Natural killer cell (primary cell): ENCODE data around the gene ZBTB7A. TPM values are rescaled to one million over a fixed set of nuclear protein-coding genes. Genes with fewer than 3 reads are reported as not detected.
"Not testable (repeated sequence)": the region's sequence is repeated elsewhere in the genome, so short reads cannot be mapped to it uniquely, and the experiment has no call there.

Source experiments
- ATAC-seq, 3 donors: fragments of 150-1000 bp in 2 of 3; fragments of 200-7000 bp in 1 of 3; cut with Tn5 transposase; 1 replicate in 1 of 3; 2 replicates in 2 of 3; pipeline ENCODE4 v1.10.0; 2021; ENCODE audit warnings: mild to moderate bottlenecking in 2 of 3, moderate library complexity in 2 of 3
- DNase-seq, 2 donors: peaks; one replicate each; pipeline versions ENCODE4 v3.0.0 to v3.0.0-alpha.2; 2013 to 2021; ENCODE audit warnings: mixed read lengths in 1 of 2
- H3K27ac ChIP-seq: one replicate; pipeline ENCODE4 v1.5.1; 2013; ENCODE audit warnings: mild to moderate bottlenecking, low read length
- H3K27me3 ChIP-seq: one replicate; pipeline ENCODE4 v1.6.1; 2013; ENCODE audit warnings: low read length; ENCODE audit not compliant: control insufficient read depth, insufficient read depth
- H3K36me3 ChIP-seq: one replicate; pipeline ENCODE4 v1.6.1; 2013; ENCODE audit warnings: low read length; ENCODE audit not compliant: control insufficient read depth, insufficient read depth
- H3K4me1 ChIP-seq: one replicate; pipeline ENCODE4 v1.6.1; 2013; ENCODE audit warnings: low read length; ENCODE audit not compliant: control insufficient read depth, insufficient read depth
- H3K4me3 ChIP-seq: one replicate; pipeline ENCODE4 v1.5.1; 2013; ENCODE audit warnings: low read length
- H3K9me3 ChIP-seq: one replicate; pipeline ENCODE4 v1.6.1; 2013; ENCODE audit warnings: low read length; ENCODE audit not compliant: control insufficient read depth, insufficient read depth
- H3K27ac Mint-ChIP-seq, 2 donors: one replicate each; pipeline ENCODE4 v1.8.0; 2022; ENCODE audit warnings: mild to moderate bottlenecking in 2 of 2, mixed read lengths in 2 of 2, moderate library complexity in 1 of 2
- H3K27me3 Mint-ChIP-seq, 2 donors: one replicate each; pipeline ENCODE4 v1.8.0; 2022; ENCODE audit warnings: low read depth in 2 of 2, mixed read lengths in 2 of 2
- H3K36me3 Mint-ChIP-seq: one replicate; pipeline ENCODE4 v1.8.0; 2022; ENCODE audit warnings: mixed read lengths
- H3K4me1 Mint-ChIP-seq, 2 donors: one replicate each; pipeline ENCODE4 v1.8.0; 2022; ENCODE audit warnings: mixed read lengths in 2 of 2
- H3K4me3 Mint-ChIP-seq: one replicate; pipeline ENCODE4 v1.8.0; 2022; ENCODE audit warnings: mild to moderate bottlenecking, moderate library complexity, mixed read lengths
- H3K9me3 Mint-ChIP-seq, 2 donors: one replicate each; pipeline ENCODE4 v1.8.0; 2022; ENCODE audit warnings: mixed read lengths in 2 of 2
- WGBS: methylation state at CpG from one replicate; pipeline ENCODE4 v1.1.7; 2013; ENCODE audit warnings: missing lambda C conversion rate; ENCODE audit not compliant: insufficient coverage; 5-methylcytosine and 5-hydroxymethylcytosine counted together
- intact Hi-C: fragments of 100-400 bp; cut with micrococcal nuclease; formaldehyde crosslinking; loops from one replicate; pipeline ENCODE4 v1.14.2; 2022
- total RNA-seq, 4 donors: library from RNA; stranded (reverse); fragments of 120-200 nt in 1 of 4; gene quantifications; one replicate each; pipeline versions ENCODE4 v1.2.3 to v1.2.4, GENCODE V29; 2013 to 2022
- TF ChIP-seq, protein P1 (sequence below): fragments of 200-600 bp; IDR thresholded peaks from one replicate; pipeline ENCODE4 v1.8.0; 2022; ENCODE audit warnings: antibody characterized with exemption

Gene ZBTB7A
- total RNA-seq, 3 donors from 2014 or later (not counting 1 experiment from before 2014, with no cell fraction given), result 81.6 to 97.7 (median 82.9) TPM

DNA sequence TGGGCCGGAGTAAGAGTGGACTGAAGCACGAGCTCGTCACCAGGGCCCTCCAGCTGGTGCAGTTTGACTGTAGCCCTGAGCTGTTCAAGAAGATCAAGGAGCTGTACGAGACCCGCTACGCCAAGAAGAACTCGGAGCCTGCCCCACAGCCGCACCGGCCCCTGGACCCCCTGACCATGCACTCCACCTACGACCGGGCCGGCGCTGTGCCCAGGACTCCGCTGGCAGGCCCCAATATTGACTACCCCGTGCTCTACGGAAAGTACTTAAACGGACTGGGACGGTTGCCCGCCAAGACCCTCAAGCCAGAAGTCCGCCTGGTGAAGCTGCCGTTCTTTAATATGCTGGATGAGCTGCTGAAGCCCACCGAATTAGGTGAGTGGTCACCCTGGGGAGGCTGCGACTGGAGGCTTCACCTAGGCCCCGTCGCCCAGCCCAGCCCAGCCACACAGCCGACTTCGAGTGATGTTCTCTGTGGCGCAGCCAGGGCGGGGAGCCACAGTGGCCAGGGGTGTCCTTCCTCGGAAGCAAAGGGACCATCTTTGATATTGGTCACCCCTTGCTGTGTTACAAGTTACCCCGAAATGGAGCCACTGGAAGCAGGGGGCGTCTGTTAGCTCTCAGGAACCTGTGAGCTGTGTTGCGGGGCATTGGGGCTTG, 53.6 kb downstream of the ZBTB7A start:
- Mint-ChIP-seq H3K27ac (no peak overlapping the region), H3K4me3 (no peak overlapping the region), H3K4me1 (peaks cover 20 to 62% of the 10 kb centered on the region in 2 donors), H3K36me3 (no peaks in the 10 kb centered on the region), H3K9me3 (no peaks in the 10 kb centered on the region), H3K27me3 (no peaks in the 10 kb centered on the region)
- 98% methylated on average over 33 of the region's 33 CpGs for WGBS
- intact Hi-C loops, result no loop called here
- Histone ChIP-seq H3K4me1 (peaks cover 52% of the 10 kb centered on the region), H3K27ac (no peak overlapping the region), H3K9me3 (no peaks in the 10 kb centered on the region), H3K36me3 (peaks cover 29% of the 10 kb centered on the region), H3K27me3 (no peaks in the 10 kb centered on the region), H3K4me3 (no peak overlapping the region)
- ATAC-seq, result no peak
- DNase-seq, result no peak
- TF ChIP-seq, protein P1, sequence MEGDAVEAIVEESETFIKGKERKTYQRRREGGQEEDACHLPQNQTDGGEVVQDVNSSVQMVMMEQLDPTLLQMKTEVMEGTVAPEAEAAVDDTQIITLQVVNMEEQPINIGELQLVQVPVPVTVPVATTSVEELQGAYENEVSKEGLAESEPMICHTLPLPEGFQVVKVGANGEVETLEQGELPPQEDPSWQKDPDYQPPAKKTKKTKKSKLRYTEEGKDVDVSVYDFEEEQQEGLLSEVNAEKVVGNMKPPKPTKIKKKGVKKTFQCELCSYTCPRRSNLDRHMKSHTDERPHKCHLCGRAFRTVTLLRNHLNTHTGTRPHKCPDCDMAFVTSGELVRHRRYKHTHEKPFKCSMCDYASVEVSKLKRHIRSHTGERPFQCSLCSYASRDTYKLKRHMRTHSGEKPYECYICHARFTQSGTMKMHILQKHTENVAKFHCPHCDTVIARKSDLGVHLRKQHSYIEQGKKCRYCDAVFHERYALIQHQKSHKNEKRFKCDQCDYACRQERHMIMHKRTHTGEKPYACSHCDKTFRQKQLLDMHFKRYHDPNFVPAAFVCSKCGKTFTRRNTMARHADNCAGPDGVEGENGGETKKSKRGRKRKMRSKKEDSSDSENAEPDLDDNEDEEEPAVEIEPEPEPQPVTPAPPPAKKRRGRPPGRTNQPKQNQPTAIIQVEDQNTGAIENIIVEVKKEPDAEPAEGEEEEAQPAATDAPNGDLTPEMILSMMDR, result no peak

GRCh38 chr19:4012092-4012974, 54.4 kb downstream of the ZBTB7A start:
- peaks cover 29% of the 10 kb centered on the region for H3K36me3 ChIP-seq
- Mint-ChIP-seq H3K27me3 (no peaks in the 10 kb centered on the region), H3K27ac (no peak overlapping the region), H3K4me1 (peaks cover 20 to 59% of the 10 kb centered on the region in 2 donors), H3K36me3 (no peaks in the 10 kb centered on the region), H3K9me3 (no peaks in the 10 kb centered on the region), H3K4me3 (no peak overlapping the region)
- 94% methylated on average over 27 of the region's 27 CpGs for WGBS
- H3K4me1 ChIP-seq, result peaks cover 54% of the 10 kb centered on the region
- no peaks in the 10 kb centered on the region for H3K27me3 ChIP-seq
- no peaks in the 10 kb centered on the region for H3K9me3 ChIP-seq
- ATAC-seq (no peak), DNase-seq (no peak)
- H3K4me3 ChIP-seq, result no peak overlapping the region
- intact Hi-C loops, result no loop called here
- H3K27ac ChIP-seq, result no peak overlapping the region
- TF ChIP-seq, protein P1, result no peak

DNA sequence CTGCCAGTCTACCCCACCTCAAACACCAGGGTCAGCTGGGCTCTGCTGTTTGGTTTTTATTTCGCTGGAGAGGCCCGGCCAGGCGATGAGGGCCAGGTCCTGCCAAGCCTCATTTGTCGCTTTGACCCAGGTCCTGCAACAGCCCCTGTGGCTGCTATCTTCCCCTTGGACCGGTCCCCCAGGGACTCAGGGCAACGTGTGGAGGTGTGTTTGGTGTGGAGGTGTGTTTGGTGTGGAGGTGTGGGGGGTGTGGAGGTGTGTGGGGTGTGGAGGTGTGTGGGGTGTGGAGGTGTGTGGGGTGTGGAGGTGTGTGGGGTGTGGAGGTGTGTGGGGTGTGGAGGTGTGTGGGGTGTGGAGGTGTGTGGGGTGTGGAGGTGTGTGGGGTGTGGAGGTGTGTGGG, 55.3 kb downstream of the ZBTB7A start:
- Histone ChIP-seq H3K4me1 (peaks cover 60% of the 10 kb centered on the region), H3K36me3 (peaks cover 29% of the 10 kb centered on the region)
- peaks cover 19 to 55% of the 10 kb centered on the region in 2 donors for H3K4me1 Mint-ChIP-seq
- WGBS, result 94% methylated on average over 6 of the region's 6 CpGs
- ATAC-seq, H3K36me3 Mint-ChIP-seq, H3K27ac ChIP-seq, H3K9me3 Mint-ChIP-seq, H3K9me3 ChIP-seq, H3K27me3 ChIP-seq, H3K4me3 ChIP-seq, DNase-seq, H3K27me3 Mint-ChIP-seq, intact Hi-C loops: not testable (repeated sequence)
- H3K27ac Mint-ChIP-seq, result peak overlapping the region in 1 of 2 donors; percentile 52
- peak overlapping the region; percentile 71 for H3K4me3 Mint-ChIP-seq

DNA sequence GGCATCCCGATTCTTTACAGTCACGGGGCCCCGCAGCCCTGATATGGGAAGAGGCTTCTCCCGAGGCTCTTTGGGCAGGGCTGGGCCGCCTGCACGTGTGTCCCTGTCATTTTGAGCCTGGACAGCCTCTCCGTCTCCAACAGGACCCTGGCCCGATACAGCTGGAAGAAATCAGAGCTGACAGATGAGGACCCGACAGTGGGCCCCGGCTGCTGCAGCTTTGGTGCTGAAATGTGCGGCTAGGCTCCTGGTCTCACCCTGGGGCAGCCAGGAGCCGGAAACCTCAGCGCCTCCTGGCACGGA, 55.9 kb downstream of the ZBTB7A start:
- no peak for ATAC-seq
- Histone ChIP-seq H3K36me3 (peaks cover 29% of the 10 kb centered on the region), H3K27ac (no peak overlapping the region), H3K9me3 (no peaks in the 10 kb centered on the region), H3K4me3 (no peak overlapping the region), H3K4me1 (peaks cover 61% of the 10 kb centered on the region), H3K27me3 (no peaks in the 10 kb centered on the region)
- Mint-ChIP-seq H3K36me3 (no peaks in the 10 kb centered on the region), H3K9me3 (no peaks in the 10 kb centered on the region), H3K4me3 (peak overlapping the region; percentile 28), H3K27ac (peak overlapping the region in 1 of 2 donors; percentile 52), H3K27me3 (no peaks in the 10 kb centered on the region), H3K4me1 (peaks cover 13 to 48% of the 10 kb centered on the region in 2 donors)
- TF ChIP-seq, protein P1, result no peak
- WGBS, result 98% methylated on average over 14 of the region's 14 CpGs
- no peak for DNase-seq
- intact Hi-C loops, result no loop called here
